A673 (cell line): ENCODE results near the gene DSCAML1. TPM values are rescaled to one million over a fixed set of nuclear protein-coding genes. Genes with fewer than 3 reads are reported as not detected.

Experiments
- BruUV-seq: library from RNA; stranded (reverse); fragments of 400-500 nt; replicated peaks from 2 replicates; lab custom pipeline; 2021; lab: Mats Ljungman, UMichigan
- CTCF ChIA-PET: fragments of 300-600 bp; sonication (Branson Sonifier 250); formaldehyde crosslinking; loops from one replicate; lab custom pipeline; 2022; ENCODE audit warnings: antibody characterized with exemption; lab: Charles Lee
- POLR2A ChIA-PET: fragments of 300-600 bp; sonication (Branson Sonifier 250); formaldehyde crosslinking; loops from one replicate; lab custom pipeline; 2022; ENCODE audit warnings: antibody characterized with exemption; ENCODE audit not compliant: low non-redundant PET; lab: Charles Lee
- DNase-seq: peaks from one replicate; pipeline ENCODE4 v3.0.0-alpha.2; 2015; ENCODE audit warnings: low spot score
- H3K27ac ChIP-seq: fragments of 200-600 bp; sonication (generic); 2 replicates; pipeline ENCODE4 v1.5.1; 2016; ENCODE audit warnings: mixed run types, low read depth, mild to moderate bottlenecking, mixed read lengths, antibody characterized with exemption, low read length; ENCODE audit not compliant: poor library complexity, severe bottlenecking
- H3K27me3 ChIP-seq: fragments of 200-600 bp; sonication (generic); replicated peaks from 2 replicates; pipeline ENCODE4 v1.6.1; 2017; ENCODE audit warnings: mixed run types, low read depth, mild to moderate bottlenecking, mixed read lengths, antibody characterized with exemption, low read length; ENCODE audit not compliant: insufficient read depth, poor library complexity
- H3K36me3 ChIP-seq: fragments of 200-600 bp; sonication (generic); 2 replicates; pipeline ENCODE4 v1.6.1; 2016; ENCODE audit warnings: mixed run types, mild to moderate bottlenecking, mixed read lengths, antibody characterized with exemption, low read length; ENCODE audit not compliant: insufficient read depth, poor library complexity, severe bottlenecking
- H3K4me1 ChIP-seq: fragments of 200-600 bp; sonication (generic); 2 replicates; pipeline ENCODE4 v1.6.1; 2017; ENCODE audit warnings: mixed run types, mild to moderate bottlenecking, mixed read lengths, antibody characterized with exemption, low read length; ENCODE audit not compliant: insufficient read depth, poor library complexity, severe bottlenecking
- H3K4me3 ChIP-seq: fragments of 200-600 bp; sonication (generic); 2 replicates; pipeline ENCODE4 v1.5.1; 2016; ENCODE audit warnings: low read depth, mixed run types, mild to moderate bottlenecking, mixed read lengths, low read length; ENCODE audit not compliant: poor library complexity, severe bottlenecking
- H3K9me3 ChIP-seq: fragments of 200-600 bp; sonication (generic); 2 replicates; pipeline ENCODE4 v1.6.1; 2016; ENCODE audit warnings: mixed run types, low read depth, mild to moderate bottlenecking, mixed read lengths, antibody characterized with exemption, low read length; ENCODE audit not compliant: poor library complexity, severe bottlenecking
- CTCF ChIP-seq: fragments of 300-800, 200-600 bp; sonication (generic); conservative IDR thresholded peaks from 2 replicates; pipeline ENCODE4 v1.5.1; 2017; ENCODE audit warnings: low read depth, mild to moderate bottlenecking, antibody characterized with exemption, low read length, moderate library complexity, mixed read lengths
- EZH2 ChIP-seq: fragments of 200-600 bp; sonication (generic); IDR thresholded peaks from 2 replicates; pipeline ENCODE4 v1.6.1; 2017; ENCODE audit warnings: borderline replicate concordance, low read depth, mild to moderate bottlenecking, mixed read lengths, antibody characterized with exemption, low read length; ENCODE audit not compliant: poor library complexity, severe bottlenecking
- intact Hi-C: fragments of 100-400 bp; cut with micrococcal nuclease; formaldehyde crosslinking; loops from one replicate; pipeline ENCODE4 v1.10.0; 2022; ENCODE audit not compliant: unreplicated experiment
- total RNA-seq: library from RNA; stranded (reverse); gene quantifications from 2 replicates; pipeline ENCODE4 v1.2.3, GENCODE V29; 2021

DSCAML1 gene
- total RNA-seq, 1 experiment from 2014 or later = not detected

GRCh38 chr11:117839380-117839881 is 42.4 kb upstream of the DSCAML1 start:
- H3K27me3 ChIP-seq = no peaks in the 10 kb centered on the region
- H3K4me3 ChIP-seq = no peak overlapping the region
- BruUV-seq = no TSS peak
- CTCF ChIA-PET = no interaction called here
- no peaks in the 10 kb centered on the region for H3K9me3 ChIP-seq
- no peaks in the 10 kb centered on the region for H3K4me1 ChIP-seq
- H3K36me3 ChIP-seq = no peaks in the 10 kb centered on the region
- no peak overlapping the region for H3K27ac ChIP-seq
- no peak for TF ChIP-seq CTCF
- TF ChIP-seq EZH2 = no peak
- intact Hi-C loops = no loop called here
- no peak for DNase-seq
- POLR2A ChIA-PET = no interaction called here

GRCh38 chr11:117838901-117839300 is 41.9 kb upstream of the DSCAML1 start:
- Histone ChIP-seq H3K4me3 (no peak overlapping the region), H3K36me3 (no peaks in the 10 kb centered on the region), H3K27ac (no peak overlapping the region), H3K27me3 (no peaks in the 10 kb centered on the region), H3K9me3 (no peaks in the 10 kb centered on the region), H3K4me1 (no peaks in the 10 kb centered on the region)
- ChIA-PET CTCF (no interaction called here), POLR2A (no interaction called here)
- no peak for DNase-seq
- intact Hi-C loops = no loop called here
- no TSS peak for BruUV-seq
- TF ChIP-seq CTCF (no peak), EZH2 (no peak)

- intact Hi-C loops = no loop called here
- ChIA-PET POLR2A (no interaction called here), CTCF (no interaction called here)
- H3K9me3 ChIP-seq = no peaks in the 10 kb centered on the region
- no peaks in the 10 kb centered on the region for H3K36me3 ChIP-seq
- no peak overlapping the region for H3K4me3 ChIP-seq
- H3K4me1 ChIP-seq = no peaks in the 10 kb centered on the region
- no TSS peak for BruUV-seq
- no peaks in the 10 kb centered on the region for H3K27me3 ChIP-seq
- DNase-seq = no peak
- TF ChIP-seq CTCF = no peak
- TF ChIP-seq EZH2 = no peak
- H3K27ac ChIP-seq = no peak overlapping the region
Measured at GRCh38 chr11:117837791-117838190, 40.8 kb upstream of the DSCAML1 start.
